Measurements from ENCODE around the gene RAB5B.

Gene RAB5B

DNA sequence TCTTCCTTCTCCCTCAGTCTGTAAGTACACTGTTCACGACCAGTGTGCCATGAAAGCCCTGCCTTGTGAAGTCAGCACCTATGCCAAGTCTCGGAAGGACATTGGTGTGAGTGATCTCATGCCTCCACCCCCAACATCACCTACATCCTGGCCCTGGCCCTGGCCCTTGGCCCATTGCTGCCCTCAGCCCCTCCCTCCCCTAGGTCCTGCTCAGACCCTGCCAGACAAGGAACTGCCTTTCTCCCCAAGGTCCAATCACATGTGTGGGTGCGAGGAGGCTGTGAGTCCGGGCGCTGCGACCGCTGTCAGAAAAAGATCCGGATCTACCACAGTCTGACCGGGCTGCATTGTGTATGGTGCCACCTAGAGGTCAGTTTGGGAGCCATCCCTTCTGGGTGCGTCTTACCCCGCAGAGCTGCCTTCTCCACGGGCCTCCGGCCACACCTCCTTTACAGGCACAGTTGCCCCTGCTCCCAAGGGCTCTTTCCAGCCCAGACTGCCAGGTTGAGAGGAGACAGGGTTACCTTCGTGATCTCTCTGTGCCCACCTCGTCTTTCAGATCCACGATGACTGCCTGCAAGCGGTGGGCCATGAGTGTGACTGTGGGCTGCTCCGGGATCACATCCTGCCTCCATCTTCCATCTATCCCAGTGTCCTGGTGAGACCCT, 33.7 kb upstream of the RAB5B start:
- Histone ChIP-seq H3K9me3 (ENCODE audit: insufficient read depth, low read length, severe bottlenecking) (no peaks in the 10 kb centered on the region), H3K27me3 (ENCODE audit: insufficient read depth, low read length, poor library complexity) (no peaks in the 10 kb centered on the region), H3K36me3 (ENCODE audit: insufficient read depth, low read length) (peaks cover 99% of the 10 kb centered on the region), H4K20me1 (ENCODE audit: insufficient read depth, low read length) (peaks cover 46% of the 10 kb centered on the region), H3K4me3 (ENCODE audit: low read depth in 1 of 2, low read length in 2 of 2) (no peak overlapping the region), H3K4me1 (ENCODE audit: insufficient read depth, low read length) (peaks cover 6% of the 10 kb centered on the region), H2AFZ (ENCODE audit: low read depth, low read length) (no peak overlapping the region), H3K9ac (ENCODE audit: low read depth, low read length) (no peak overlapping the region), H3K79me2 (ENCODE audit: insufficient read depth, low read length) (peaks cover 49% of the 10 kb centered on the region), H3K4me2 (ENCODE audit: insufficient read depth, low read length) (no peak overlapping the region), H3K27ac (ENCODE audit: low read length) (peak overlapping the region; percentile 47)
- DNase-seq (peak; percentile 83), ATAC-seq (ENCODE audit: insufficient read depth, low read depth) (peak; percentile 95)
- no peak for TF ChIP-seq EZH2 (IDR thresholded peaks at IDR 0.05; ENCODE audit: borderline replicate concordance, low read depth, low read length, severe bottlenecking)
- TF ChIP-seq, protein P1, sequence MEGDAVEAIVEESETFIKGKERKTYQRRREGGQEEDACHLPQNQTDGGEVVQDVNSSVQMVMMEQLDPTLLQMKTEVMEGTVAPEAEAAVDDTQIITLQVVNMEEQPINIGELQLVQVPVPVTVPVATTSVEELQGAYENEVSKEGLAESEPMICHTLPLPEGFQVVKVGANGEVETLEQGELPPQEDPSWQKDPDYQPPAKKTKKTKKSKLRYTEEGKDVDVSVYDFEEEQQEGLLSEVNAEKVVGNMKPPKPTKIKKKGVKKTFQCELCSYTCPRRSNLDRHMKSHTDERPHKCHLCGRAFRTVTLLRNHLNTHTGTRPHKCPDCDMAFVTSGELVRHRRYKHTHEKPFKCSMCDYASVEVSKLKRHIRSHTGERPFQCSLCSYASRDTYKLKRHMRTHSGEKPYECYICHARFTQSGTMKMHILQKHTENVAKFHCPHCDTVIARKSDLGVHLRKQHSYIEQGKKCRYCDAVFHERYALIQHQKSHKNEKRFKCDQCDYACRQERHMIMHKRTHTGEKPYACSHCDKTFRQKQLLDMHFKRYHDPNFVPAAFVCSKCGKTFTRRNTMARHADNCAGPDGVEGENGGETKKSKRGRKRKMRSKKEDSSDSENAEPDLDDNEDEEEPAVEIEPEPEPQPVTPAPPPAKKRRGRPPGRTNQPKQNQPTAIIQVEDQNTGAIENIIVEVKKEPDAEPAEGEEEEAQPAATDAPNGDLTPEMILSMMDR (IDR thresholded peaks at IDR 0.05; ENCODE audit: borderline replicate concordance, extremely low read depth, low read length, poor library complexity, severe bottlenecking): peak; percentile 96

DNA sequence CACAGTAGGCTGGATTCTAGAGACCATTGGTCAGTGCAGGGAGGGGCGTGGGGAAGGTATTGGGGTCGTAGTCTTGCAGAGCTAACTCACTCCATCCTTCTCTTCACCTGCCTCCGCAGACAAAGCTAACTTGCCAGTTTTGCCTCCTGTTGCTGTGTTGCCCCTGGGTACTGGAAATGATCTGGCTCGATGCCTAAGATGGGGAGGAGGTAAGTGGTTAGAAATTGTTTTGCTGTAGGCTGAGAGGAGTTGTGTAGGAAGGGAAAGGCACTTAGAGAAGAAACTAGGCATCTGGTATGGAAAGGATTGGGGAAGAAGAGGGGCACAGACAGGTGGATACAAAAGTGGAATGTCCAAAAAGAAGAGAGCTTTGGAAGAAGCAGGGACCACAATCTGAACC, 31.8 kb upstream of the RAB5B start:
- H3K36me3 ChIP-seq (ENCODE audit: insufficient read depth, low read length): peaks cover 98% of the 10 kb centered on the region
- no peak for DNase-seq
- H3K9me3 ChIP-seq (ENCODE audit: insufficient read depth, low read length, severe bottlenecking): no peaks in the 10 kb centered on the region
- peaks cover 28% of the 10 kb centered on the region for H4K20me1 ChIP-seq (ENCODE audit: insufficient read depth, low read length)
- no peak overlapping the region for H3K27ac ChIP-seq (ENCODE audit: low read length)
- ATAC-seq (ENCODE audit: insufficient read depth, low read depth): no peak
- H3K27me3 ChIP-seq (ENCODE audit: insufficient read depth, low read length, poor library complexity): no peaks in the 10 kb centered on the region
- H3K4me3 ChIP-seq (ENCODE audit: low read depth in 1 of 2, low read length in 2 of 2): no peak overlapping the region
- peaks cover 34% of the 10 kb centered on the region for H3K79me2 ChIP-seq (ENCODE audit: insufficient read depth, low read length)
- H2AFZ ChIP-seq (ENCODE audit: low read depth, low read length): no peak overlapping the region
- H3K4me1 ChIP-seq (ENCODE audit: insufficient read depth, low read length): peaks cover 4% of the 10 kb centered on the region
- no peak overlapping the region for H3K4me2 ChIP-seq (ENCODE audit: insufficient read depth, low read length)
- TF ChIP-seq EZH2 (IDR thresholded peaks at IDR 0.05; ENCODE audit: borderline replicate concordance, low read depth, low read length, severe bottlenecking): no peak
- TF ChIP-seq, protein P1 (IDR thresholded peaks at IDR 0.05; ENCODE audit: borderline replicate concordance, extremely low read depth, low read length, poor library complexity, severe bottlenecking): no peak
- H3K9ac ChIP-seq (ENCODE audit: low read depth, low read length): no peak overlapping the region

DNA sequence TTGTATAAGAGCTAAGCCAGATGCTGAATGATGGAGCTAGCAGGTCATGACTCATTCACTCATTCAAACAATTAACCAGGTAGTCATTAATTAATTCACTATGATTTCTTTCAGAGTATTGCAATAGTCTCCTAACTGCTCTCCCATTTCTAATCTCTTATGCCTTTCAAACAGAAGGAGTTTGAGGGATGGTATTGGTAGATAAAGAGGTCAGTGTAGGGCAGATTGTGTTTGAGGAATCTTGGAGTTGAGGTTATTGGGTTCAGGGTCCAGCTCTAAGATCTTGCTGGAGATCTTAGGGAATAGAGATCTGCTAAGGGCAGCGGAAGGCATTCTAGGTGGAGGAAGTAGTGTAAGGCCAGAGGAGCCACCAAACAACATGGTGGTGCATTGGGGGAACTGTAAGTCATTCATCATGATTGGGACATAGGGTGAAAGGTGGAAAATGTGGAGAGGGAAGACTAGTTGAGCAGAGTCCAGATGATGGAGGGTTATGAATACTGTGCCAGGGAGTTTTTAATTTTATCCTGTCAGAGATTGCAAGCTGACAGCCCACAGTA, 31.2 kb upstream of the RAB5B start:
- DNase-seq (no peak), ATAC-seq (ENCODE audit: insufficient read depth, low read depth) (no peak)
- TF ChIP-seq, protein P1 (IDR thresholded peaks at IDR 0.05; ENCODE audit: borderline replicate concordance, extremely low read depth, low read length, poor library complexity, severe bottlenecking): no peak
- TF ChIP-seq EZH2 (IDR thresholded peaks at IDR 0.05; ENCODE audit: borderline replicate concordance, low read depth, low read length, severe bottlenecking): no peak
- peaks cover 98% of the 10 kb centered on the region for H3K36me3 ChIP-seq (ENCODE audit: insufficient read depth, low read length)
- no peak overlapping the region for H2AFZ ChIP-seq (ENCODE audit: low read depth, low read length)
- H3K27ac ChIP-seq (ENCODE audit: low read length): no peak overlapping the region
- H4K20me1 ChIP-seq (ENCODE audit: insufficient read depth, low read length): peaks cover 23% of the 10 kb centered on the region
- no peaks in the 10 kb centered on the region for H3K9me3 ChIP-seq (ENCODE audit: insufficient read depth, low read length, severe bottlenecking)
- peaks cover 4% of the 10 kb centered on the region for H3K4me1 ChIP-seq (ENCODE audit: insufficient read depth, low read length)
- no peak overlapping the region for H3K4me2 ChIP-seq (ENCODE audit: insufficient read depth, low read length)
- no peak overlapping the region for H3K9ac ChIP-seq (ENCODE audit: low read depth, low read length)
- peaks cover 31% of the 10 kb centered on the region for H3K79me2 ChIP-seq (ENCODE audit: insufficient read depth, low read length)
- no peaks in the 10 kb centered on the region for H3K27me3 ChIP-seq (ENCODE audit: insufficient read depth, low read length, poor library complexity)
- no peak overlapping the region for H3K4me3 ChIP-seq (ENCODE audit: low read depth in 1 of 2, low read length in 2 of 2)

Measured in DND-41 (cell line).